NCI-H748 (cell line): ENCODE data around the gene MTREX.

Source experiments
- DNase-seq: peaks from one replicate; lab custom pipeline; 2025; ENCODE audit not compliant: unreplicated experiment; lab: John Stamatoyannopoulos, UW

Gene MTREX

GRCh38 chr5:55324815-55325418 lies 17.1 kb downstream of the MTREX start:
- DNase-seq: peak; percentile 46

GRCh38 chr5:55325621-55326020 lies 17.8 kb downstream of the MTREX start:
- no peak for DNase-seq

- no peak for DNase-seq
Measured at GRCh38 chr5:55327281-55327680, 19.5 kb downstream of the MTREX start.

GRCh38 chr5:55331321-55331720 lies 23.5 kb downstream of the MTREX start:
- DNase-seq: no peak

- DNase-seq: no peak
Measured at GRCh38 chr5:55333017-55333416, 25.2 kb downstream of the MTREX start.

GRCh38 chr5:55333811-55334210 lies 26.0 kb downstream of the MTREX start:
- DNase-seq: no peak

GRCh38 chr5:55338092-55338613 lies 30.4 kb downstream of the MTREX start:
- no peak for DNase-seq

GRCh38 chr5:55338810-55339243 lies 31.0 kb downstream of the MTREX start:
- no peak for DNase-seq

GRCh38 chr5:55343107-55343506 lies 35.3 kb downstream of the MTREX start:
- no peak for DNase-seq

GRCh38 chr5:55343609-55344008 lies 35.8 kb downstream of the MTREX start:
- no peak for DNase-seq

GRCh38 chr5:55344392-55344992 lies 36.7 kb downstream of the MTREX start:
- DNase-seq: peak; percentile 31

- DNase-seq: no peak
Measured at GRCh38 chr5:55345327-55345726, 37.5 kb downstream of the MTREX start.

- DNase-seq: no peak
Measured at GRCh38 chr5:55347786-55348185, 40.0 kb downstream of the MTREX start.

- DNase-seq: no peak
Measured at GRCh38 chr5:55350754-55351153, 43.0 kb downstream of the MTREX start.

GRCh38 chr5:55356896-55357295 lies 49.1 kb downstream of the MTREX start:
- no peak for DNase-seq

- no peak for DNase-seq
Measured at GRCh38 chr5:55360190-55360589, 52.4 kb downstream of the MTREX start.

GRCh38 chr5:55363856-55364255 lies 56.1 kb downstream of the MTREX start:
- DNase-seq: no peak

GRCh38 chr5:55364537-55365055 lies 56.8 kb downstream of the MTREX start:
- DNase-seq: no peak

GRCh38 chr5:55370291-55370925 lies 62.6 kb downstream of the MTREX start:
- no peak for DNase-seq

- DNase-seq: no peak
Measured at GRCh38 chr5:55371145-55371544, 63.4 kb downstream of the MTREX start.

GRCh38 chr5:55372130-55372925 lies 64.5 kb downstream of the MTREX start:
- DNase-seq: no peak
